GM12891 (cell line): ENCODE results near the gene NT5DC4.

Experiments used
- PAX5 ChIP-seq: IDR thresholded peaks from 2 replicates; pipeline ENCODE4 v1.6.1; 2011; ENCODE audit warnings: low read length, moderate library complexity, mild to moderate bottlenecking; ENCODE audit not compliant: insufficient read depth, severe bottlenecking
- POLR2A ChIP-seq: IDR thresholded peaks from 2 replicates; pipeline ENCODE4 v1.6.1; 2011; ENCODE audit warnings: low read depth, low read length, control low read depth
- POLR2AphosphoS5 ChIP-seq: IDR thresholded peaks from 2 replicates; pipeline ENCODE4 v1.6.1; 2011; ENCODE audit warnings: low read depth, low read length, control low read depth
- SPI1 ChIP-seq: IDR thresholded peaks from 2 replicates; pipeline ENCODE4 v1.6.1; 2011; ENCODE audit warnings: low read depth, low read length, control low read depth
- TAF1 ChIP-seq: IDR thresholded peaks from 2 replicates; pipeline ENCODE4 v1.6.1; 2011; ENCODE audit warnings: low read depth, low read length, control low read depth

GRCh38 chr2:112755444-112755843 is 34.6 kb downstream of the NT5DC4 start:
- TF ChIP-seq POLR2AphosphoS5, result no peak
- TF ChIP-seq POLR2A, result no peak
- no peak for TF ChIP-seq TAF1
- TF ChIP-seq SPI1, result no peak
- TF ChIP-seq PAX5, result no peak
